GM21723 (cell line): ENCODE results near the gene EXOSC2.

Experiments used
- ATAC-seq: cut with Tn5 transposase; IDR thresholded peaks from one replicate; pipeline ENCODE4 v1.9.1; 2021; ENCODE audit warnings: mild to moderate bottlenecking, moderate library complexity; ENCODE audit not compliant: unreplicated experiment

Gene EXOSC2

DNA sequence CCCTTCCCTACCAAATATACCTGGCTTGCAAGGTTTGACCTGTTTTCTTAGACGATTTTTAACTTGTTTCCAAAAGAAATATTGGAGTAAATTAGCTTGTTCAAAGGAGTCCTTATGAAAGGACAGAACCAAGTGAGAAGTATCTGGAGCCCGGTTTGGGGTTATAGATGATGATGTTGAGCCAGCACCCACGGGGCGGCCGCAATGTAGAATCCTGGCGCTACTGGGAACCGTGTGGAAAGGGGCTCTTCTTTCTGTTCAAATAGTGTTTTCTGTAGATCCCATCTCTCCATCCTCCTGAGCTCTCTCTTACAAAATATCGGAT is 517 bp upstream of the EXOSC2 start:
- ATAC-seq, result peak; percentile 6

DNA sequence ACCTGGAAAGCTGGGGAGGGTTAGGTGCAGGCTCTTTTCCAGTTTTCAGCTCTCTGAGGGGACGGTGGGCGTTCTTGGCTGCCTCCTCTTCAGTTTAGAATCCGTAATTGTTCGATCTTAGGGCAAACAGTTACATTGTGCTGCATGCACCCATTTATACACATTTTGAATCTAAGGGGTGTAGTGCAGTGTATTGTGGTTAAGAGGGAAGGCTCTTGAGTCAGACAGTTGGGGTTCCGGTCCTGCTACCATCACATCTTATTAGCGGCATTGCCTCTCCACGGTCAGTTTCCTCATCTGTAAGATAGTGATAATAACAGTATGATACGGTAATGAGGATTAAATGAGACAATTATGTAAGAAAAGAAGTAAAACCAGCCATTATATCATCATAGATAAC is 625 bp downstream of the EXOSC2 start:
- no peak for ATAC-seq

DNA sequence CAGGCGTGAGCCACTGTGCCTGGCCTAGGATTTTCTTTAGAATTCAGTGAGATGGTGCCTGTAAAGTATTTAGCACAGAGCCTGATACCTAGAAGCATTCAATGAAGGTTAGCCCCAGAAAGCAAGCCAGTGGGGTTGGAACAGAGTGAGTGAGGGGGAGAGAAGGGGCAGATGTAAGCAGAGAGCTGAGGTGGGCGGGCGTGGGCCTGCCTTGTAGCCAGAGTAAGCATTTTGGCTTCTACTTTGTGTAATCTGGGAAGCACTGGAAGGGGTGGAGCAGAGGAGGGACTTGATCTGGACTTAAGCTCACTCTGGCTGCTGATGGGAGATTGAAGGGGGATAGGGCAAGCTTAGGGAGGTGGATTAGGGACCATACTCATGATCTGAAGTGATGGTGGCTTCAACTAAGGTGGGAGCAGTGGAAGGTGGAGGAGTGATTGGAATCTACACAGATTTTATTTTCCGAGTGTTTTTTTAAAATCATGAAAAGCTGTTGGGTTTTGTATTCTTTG is 2.6 kb downstream of the EXOSC2 start:
- ATAC-seq, result no peak

GRCh38 chr9:130696996-130697395 is 3.4 kb downstream of the EXOSC2 start:
- no peak for ATAC-seq

DNA sequence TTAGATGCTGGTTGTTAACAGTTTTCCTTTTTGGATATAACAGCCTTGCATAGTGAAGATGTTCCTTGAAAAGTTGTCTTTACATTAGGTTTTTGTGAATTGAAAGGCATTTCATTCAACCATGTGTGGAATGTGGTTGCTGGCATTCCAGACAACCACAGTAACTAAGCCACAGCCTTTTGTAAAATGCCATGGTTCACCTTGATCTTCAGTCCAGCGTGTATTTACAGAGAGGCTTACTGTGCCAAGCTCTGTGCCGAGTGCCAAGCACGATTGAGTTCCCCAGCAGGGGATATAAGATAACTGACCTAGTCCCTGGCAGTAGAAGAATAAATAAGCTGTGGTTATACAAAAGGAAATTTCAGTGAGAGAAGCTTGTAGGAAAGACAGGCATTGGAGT is 4.9 kb downstream of the EXOSC2 start:
- no peak for ATAC-seq

GRCh38 chr9:130699047-130699446 is 5.5 kb downstream of the EXOSC2 start:
- ATAC-seq, result no peak

GRCh38 chr9:130701059-130702022 is 7.8 kb downstream of the EXOSC2 start:
- ATAC-seq, result no peak

GRCh38 chr9:130703501-130703900 is 9.9 kb downstream of the EXOSC2 start:
- ATAC-seq, result no peak

GRCh38 chr9:130707225-130707976 is 13.8 kb downstream of the EXOSC2 start:
- ATAC-seq, result no peak

DNA sequence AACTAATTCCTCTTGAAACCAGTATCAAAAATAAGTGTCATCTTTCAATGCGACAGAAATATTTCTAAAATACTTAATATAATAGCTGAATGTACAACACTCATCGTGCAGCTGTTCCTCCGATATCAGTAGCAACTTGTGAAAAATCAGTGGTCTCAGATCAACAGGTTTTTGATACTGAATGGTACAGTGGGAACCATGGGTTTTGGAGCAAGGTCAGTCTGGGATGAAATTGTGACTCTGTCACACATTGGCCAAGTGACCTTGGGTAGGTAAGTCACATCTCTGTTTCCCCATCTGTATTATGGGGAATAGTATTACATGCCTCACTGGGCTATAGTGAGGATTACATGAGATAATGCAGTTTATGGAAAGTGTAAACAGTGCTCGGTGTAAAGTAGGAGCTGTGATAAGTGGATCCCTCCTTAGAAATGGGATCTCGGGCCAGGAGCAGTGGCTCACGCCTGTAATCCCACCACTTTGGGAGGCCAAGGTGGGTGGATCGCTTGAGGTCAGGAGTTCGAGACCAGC is 17.3 kb downstream of the EXOSC2 start:
- ATAC-seq, result no peak

DNA sequence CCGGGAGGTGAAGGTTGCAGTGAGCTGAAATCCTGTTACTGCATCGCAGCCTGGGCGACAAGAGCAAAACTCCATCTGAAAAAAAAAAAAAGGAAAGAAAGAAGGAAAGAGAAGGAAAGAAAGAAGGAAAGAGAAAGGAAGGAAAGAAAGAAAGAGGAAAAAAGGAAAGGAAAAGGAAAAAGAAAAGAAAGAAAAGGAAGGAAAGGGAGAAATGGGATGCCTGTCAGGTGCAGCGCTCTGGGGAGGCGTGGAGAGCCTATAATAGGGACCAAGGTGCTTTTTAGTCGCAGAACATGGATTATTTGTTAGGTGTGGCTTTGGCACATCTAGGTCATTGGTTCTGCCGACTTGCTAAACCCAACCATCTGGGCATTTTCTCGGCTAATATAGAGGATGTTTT is 17.9 kb downstream of the EXOSC2 start:
- no peak for ATAC-seq

DNA sequence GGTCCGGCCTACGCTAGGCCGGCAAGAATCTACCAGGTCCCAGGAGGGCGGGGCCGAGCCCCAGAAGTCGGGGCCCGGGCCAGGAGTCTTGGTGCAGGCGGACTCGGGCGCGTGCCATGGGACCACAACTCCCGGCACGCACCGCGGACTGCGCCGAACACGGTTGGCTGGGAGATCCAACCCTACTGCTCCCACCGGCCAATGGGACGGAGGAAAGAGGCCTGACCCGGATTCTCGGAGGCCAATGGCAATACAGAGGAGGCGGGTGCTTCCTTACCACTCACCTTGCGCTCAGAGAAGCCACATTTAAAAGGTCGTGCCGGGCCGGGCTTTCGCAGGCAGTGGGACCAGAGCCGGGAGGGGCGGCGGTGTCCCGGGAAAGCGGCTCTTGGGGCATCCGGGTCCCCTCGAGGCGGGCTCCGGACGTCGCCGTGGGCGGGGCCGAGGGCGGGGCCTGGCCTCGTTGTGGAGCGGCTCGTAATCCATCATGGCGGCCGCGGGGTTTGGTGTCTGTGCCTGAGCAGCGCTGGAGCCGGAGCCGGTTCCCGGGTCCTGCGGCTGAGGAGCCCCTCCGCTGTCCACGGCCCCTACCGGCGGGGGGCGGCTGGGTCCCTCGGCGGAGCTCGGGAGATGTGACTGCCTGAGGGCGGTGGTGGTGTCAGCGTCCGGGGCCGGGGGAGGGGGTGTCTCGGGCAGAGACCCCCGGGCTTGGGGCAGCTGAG is 19.1 kb downstream of the EXOSC2 start:
- peak; percentile 96 for ATAC-seq

- ATAC-seq, result no peak
These were observed 19.8 kb downstream of the EXOSC2 start for GRCh38 chr9:130713286-130713960.

GRCh38 chr9:130714586-130715110 is 21.1 kb downstream of the EXOSC2 start:
- ATAC-seq, result no peak

GRCh38 chr9:130715270-130715669 is 21.7 kb downstream of the EXOSC2 start:
- no peak for ATAC-seq

- ATAC-seq, result no peak
These were observed 25.0 kb downstream of the EXOSC2 start for GRCh38 chr9:130718562-130718961.

- no peak for ATAC-seq
These were observed 27.2 kb downstream of the EXOSC2 start for GRCh38 chr9:130720762-130721161.

- no peak for ATAC-seq
These were observed 35.1 kb downstream of the EXOSC2 start for GRCh38 chr9:130728721-130729120.

DNA sequence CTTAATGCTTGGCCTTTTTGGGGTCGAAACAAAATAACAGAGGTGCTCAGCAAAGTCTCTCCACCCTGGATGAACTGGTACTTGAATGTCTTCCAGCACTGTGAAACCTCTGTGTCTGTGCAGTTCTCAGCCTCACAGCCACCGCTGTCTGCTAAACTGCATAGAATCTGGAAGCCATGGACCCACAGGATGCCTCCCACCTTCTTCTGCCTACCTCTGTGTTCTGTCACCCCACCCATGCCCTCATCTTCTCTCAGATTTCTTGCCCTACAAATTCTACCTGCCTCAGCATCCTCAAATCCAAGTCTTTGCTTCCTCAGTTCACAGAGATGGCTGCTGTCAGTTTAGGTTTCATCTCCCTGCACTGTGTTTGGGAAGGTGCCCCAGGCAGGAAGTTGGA is 35.6 kb downstream of the EXOSC2 start:
- no peak for ATAC-seq

- ATAC-seq, result no peak
These were observed 37.8 kb downstream of the EXOSC2 start for GRCh38 chr9:130731355-130731754.
